ENCODE results near the gene CIB2. TPM values are rescaled to one million over a fixed set of nuclear protein-coding genes. Genes with fewer than 3 reads are reported as not detected.

CIB2 gene
- polyA plus RNA-seq, 1 donor (not counting 4 experiments of a cell fraction or from before 2014, with no cell fraction given), result 4.1 TPM

DNA sequence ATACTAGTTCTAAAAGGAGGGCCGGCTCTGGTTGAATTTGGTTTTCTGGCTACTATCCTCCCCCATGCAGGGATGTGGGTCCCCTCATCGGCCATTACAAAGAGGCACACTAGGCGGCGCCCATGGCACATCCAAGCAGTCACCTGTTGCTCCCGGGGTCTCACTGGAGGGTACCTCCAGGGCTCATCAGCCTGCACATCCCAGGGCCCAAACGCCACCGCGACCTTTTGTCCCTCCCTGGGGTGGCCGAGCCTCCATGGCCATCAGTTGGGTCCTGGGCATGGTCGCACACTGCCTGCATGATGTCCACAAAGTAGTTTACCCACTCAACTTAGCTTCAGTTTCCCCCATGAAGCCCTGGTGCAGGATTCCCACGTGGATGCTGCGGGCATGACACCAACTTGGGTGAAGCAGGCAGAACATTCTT lies 46.2 kb upstream of the CIB2 start:
- no peak for DNase-seq (ENCODE audit: low read depth, low spot score)
- FAIRE-seq, result no peak
- no peak overlapping the region for H3K4me3 ChIP-seq (ENCODE audit: control insufficient read depth in 2 of 3, extremely low read depth in 1 of 3, insufficient read depth in 2 of 3, low read depth in 1 of 3, low read length in 3 of 3)
- dilution Hi-C loops (cut with MboI; ENCODE audit: extremely low pct_ligation_motif_present, low sequenced_read_pairs), result no loop called here
- H3K79me2 ChIP-seq (ENCODE audit: control insufficient read depth, insufficient read depth, low read length), result no peaks in the 10 kb centered on the region
- H3K4me1 ChIP-seq (ENCODE audit: control insufficient read depth, extremely low read depth, insufficient read depth, low read length), result no peaks in the 10 kb centered on the region
- no peaks in the 10 kb centered on the region for H3K9me1 ChIP-seq (ENCODE audit: control insufficient read depth, extremely low read depth, insufficient read depth, low read length)
- no peaks in the 10 kb centered on the region for H4K20me1 ChIP-seq (ENCODE audit: control insufficient read depth, extremely low read depth, insufficient read depth, low read length)
- no peak overlapping the region for H3K27ac ChIP-seq (ENCODE audit: control insufficient read depth, insufficient read depth, low read length)
- H3K4me2 ChIP-seq (ENCODE audit: control insufficient read depth, extremely low read depth, insufficient read depth, low read depth, low read length), result no peak overlapping the region
- no peak overlapping the region for H3K9ac ChIP-seq (ENCODE audit: control insufficient read depth, extremely low read depth, insufficient read depth, low read length)
- H3K27me3 ChIP-seq (ENCODE audit: control insufficient read depth, extremely low read depth, insufficient read depth, low read length), result no peaks in the 10 kb centered on the region
- H2AFZ ChIP-seq (ENCODE audit: control insufficient read depth, low read length), result no peak overlapping the region
- H3K9me3 ChIP-seq (ENCODE audit: control insufficient read depth, low read depth, low read length), result no peaks in the 10 kb centered on the region
- TF ChIP-seq, protein P1, sequence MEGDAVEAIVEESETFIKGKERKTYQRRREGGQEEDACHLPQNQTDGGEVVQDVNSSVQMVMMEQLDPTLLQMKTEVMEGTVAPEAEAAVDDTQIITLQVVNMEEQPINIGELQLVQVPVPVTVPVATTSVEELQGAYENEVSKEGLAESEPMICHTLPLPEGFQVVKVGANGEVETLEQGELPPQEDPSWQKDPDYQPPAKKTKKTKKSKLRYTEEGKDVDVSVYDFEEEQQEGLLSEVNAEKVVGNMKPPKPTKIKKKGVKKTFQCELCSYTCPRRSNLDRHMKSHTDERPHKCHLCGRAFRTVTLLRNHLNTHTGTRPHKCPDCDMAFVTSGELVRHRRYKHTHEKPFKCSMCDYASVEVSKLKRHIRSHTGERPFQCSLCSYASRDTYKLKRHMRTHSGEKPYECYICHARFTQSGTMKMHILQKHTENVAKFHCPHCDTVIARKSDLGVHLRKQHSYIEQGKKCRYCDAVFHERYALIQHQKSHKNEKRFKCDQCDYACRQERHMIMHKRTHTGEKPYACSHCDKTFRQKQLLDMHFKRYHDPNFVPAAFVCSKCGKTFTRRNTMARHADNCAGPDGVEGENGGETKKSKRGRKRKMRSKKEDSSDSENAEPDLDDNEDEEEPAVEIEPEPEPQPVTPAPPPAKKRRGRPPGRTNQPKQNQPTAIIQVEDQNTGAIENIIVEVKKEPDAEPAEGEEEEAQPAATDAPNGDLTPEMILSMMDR (optimal IDR thresholded peaks at IDR 0.05 in 1 of 3, IDR thresholded peaks at IDR 0.05 in 1 of 3, conservative IDR thresholded peaks at IDR 0.05 in 1 of 3; ENCODE audit: extremely low read depth in 1 of 3, insufficient read depth in 2 of 3, low read length in 3 of 3), result peak; percentile 60 to 81 (median 63)
- TF ChIP-seq EZH2 (IDR thresholded peaks at IDR 0.05; ENCODE audit: low read length), result no peak
- peaks cover 0 to 3% of the 10 kb centered on the region in 2 experiments for H3K36me3 ChIP-seq (ENCODE audit: control insufficient read depth in 2 of 2, extremely low read depth in 1 of 2, insufficient read depth in 2 of 2, low read length in 2 of 2)

DNA sequence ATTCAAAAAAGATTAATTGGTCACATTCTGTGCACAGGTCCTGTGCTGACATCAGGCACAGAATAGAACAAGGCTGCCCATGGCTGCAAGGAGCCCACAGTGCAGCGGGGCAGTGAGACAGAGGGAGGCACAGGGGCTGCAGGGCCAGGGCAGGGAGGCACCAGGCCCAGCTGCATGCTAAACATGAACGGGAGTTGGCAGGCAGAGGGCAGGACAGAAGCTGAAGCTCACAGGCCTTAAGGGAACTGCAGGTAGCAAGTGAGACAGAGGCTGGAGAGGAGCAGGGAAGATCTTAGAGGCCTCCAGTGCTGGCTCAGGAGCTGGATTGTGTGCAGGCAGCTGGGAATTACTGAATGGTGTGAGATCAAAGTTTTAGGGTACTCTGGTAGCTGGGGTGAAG lies 44.1 kb upstream of the CIB2 start:
- dilution Hi-C loops (cut with MboI; ENCODE audit: extremely low pct_ligation_motif_present, low sequenced_read_pairs), result no loop called here
- no peak overlapping the region for H3K9ac ChIP-seq (ENCODE audit: control insufficient read depth, extremely low read depth, insufficient read depth, low read length)
- no peaks in the 10 kb centered on the region for H3K4me1 ChIP-seq (ENCODE audit: control insufficient read depth, extremely low read depth, insufficient read depth, low read length)
- no peaks in the 10 kb centered on the region for H3K9me1 ChIP-seq (ENCODE audit: control insufficient read depth, extremely low read depth, insufficient read depth, low read length)
- no peak for FAIRE-seq
- TF ChIP-seq EZH2 (IDR thresholded peaks at IDR 0.05; ENCODE audit: low read length), result no peak
- TF ChIP-seq, protein P1 (optimal IDR thresholded peaks at IDR 0.05 in 1 of 3, IDR thresholded peaks at IDR 0.05 in 1 of 3, conservative IDR thresholded peaks at IDR 0.05 in 1 of 3; ENCODE audit: extremely low read depth in 1 of 3, insufficient read depth in 2 of 3, low read length in 3 of 3), result no peak
- no peaks in the 10 kb centered on the region for H3K79me2 ChIP-seq (ENCODE audit: control insufficient read depth, insufficient read depth, low read length)
- no peak overlapping the region for H3K4me2 ChIP-seq (ENCODE audit: control insufficient read depth, extremely low read depth, insufficient read depth, low read depth, low read length)
- no peaks in the 10 kb centered on the region for H3K9me3 ChIP-seq (ENCODE audit: control insufficient read depth, low read depth, low read length)
- H3K36me3 ChIP-seq (ENCODE audit: control insufficient read depth in 2 of 2, extremely low read depth in 1 of 2, insufficient read depth in 2 of 2, low read length in 2 of 2), result peaks cover 6 to 9% of the 10 kb centered on the region in 2 experiments
- H2AFZ ChIP-seq (ENCODE audit: control insufficient read depth, low read length), result no peak overlapping the region
- H4K20me1 ChIP-seq (ENCODE audit: control insufficient read depth, extremely low read depth, insufficient read depth, low read length), result no peaks in the 10 kb centered on the region
- no peak for DNase-seq (ENCODE audit: low read depth, low spot score)
- H3K4me3 ChIP-seq (ENCODE audit: control insufficient read depth in 2 of 3, extremely low read depth in 1 of 3, insufficient read depth in 2 of 3, low read depth in 1 of 3, low read length in 3 of 3), result no peak overlapping the region
- H3K27me3 ChIP-seq (ENCODE audit: control insufficient read depth, extremely low read depth, insufficient read depth, low read length), result no peaks in the 10 kb centered on the region
- H3K27ac ChIP-seq (ENCODE audit: control insufficient read depth, insufficient read depth, low read length), result no peak overlapping the region

All from keratinocyte (primary cell).